ENCODE measurements around the gene AXIN1.
"Not testable (repeated sequence)": the region's sequence is repeated elsewhere in the genome, so short reads cannot be mapped to it uniquely, and the experiment has no call there.

AXIN1 gene

GRCh38 chr16:260326-260725 is 92.2 kb downstream of the AXIN1 start:
- TF ChIP-seq CTCF (IDR thresholded peaks at IDR 0.05; ENCODE audit: low read depth, low read length, missing control alignments): no peak
- H3K4me3 ChIP-seq (ENCODE audit: low read depth, low read length): no peak overlapping the region
- DNase-seq (ENCODE audit: low read depth): no peak
- in situ Hi-C loops (cut with HindIII; ENCODE audit: low sequenced_read_pairs): no loop called here

DNA sequence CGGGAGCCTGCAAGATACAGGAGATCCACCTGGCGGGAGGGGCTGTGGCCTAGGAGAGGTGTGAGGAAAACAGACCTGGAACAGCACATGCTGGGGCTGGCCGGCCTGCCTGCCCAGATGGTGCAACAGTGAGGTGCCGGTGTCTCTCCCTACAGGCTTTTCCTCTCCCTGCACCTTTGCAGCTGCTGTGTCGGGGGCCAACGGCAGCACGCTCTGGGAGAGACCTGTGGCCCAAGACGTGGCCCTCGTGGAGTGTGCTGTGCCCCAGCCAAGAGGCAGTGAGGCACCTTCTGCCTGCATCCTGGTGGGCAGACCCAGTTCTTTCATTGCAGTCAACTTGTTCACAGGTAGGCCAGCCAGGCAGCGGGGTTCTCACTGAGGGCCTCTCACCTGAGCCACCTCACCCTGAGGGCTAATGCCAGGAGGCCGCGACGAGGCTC is 92.7 kb downstream of the AXIN1 start:
- TF ChIP-seq CTCF (IDR thresholded peaks at IDR 0.05; ENCODE audit: low read depth, low read length, missing control alignments): no peak
- in situ Hi-C loops (cut with HindIII; ENCODE audit: low sequenced_read_pairs): no loop called here
- no peak for DNase-seq (ENCODE audit: low read depth)
- H3K4me3 ChIP-seq (ENCODE audit: low read depth, low read length): no peak overlapping the region

DNA sequence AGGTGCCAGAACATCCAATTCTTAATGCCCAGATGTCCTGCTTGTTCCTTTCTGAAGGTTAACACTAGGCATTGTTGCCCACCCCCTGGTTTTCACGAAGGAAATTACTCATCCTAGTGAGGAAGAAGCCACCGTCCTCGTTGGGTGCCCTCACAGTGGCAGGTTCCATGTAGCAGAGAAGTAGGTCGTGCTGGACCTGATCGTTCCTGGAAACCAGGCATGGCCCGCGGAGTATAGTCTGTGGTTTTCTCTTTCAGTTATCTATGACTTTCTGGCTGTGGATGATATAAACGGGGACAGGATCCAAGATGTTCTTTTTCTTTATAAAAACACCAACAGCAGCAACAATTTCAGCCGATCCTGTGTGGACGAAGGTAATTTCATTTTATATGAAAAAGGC is 93.3 kb downstream of the AXIN1 start:
- no peak for DNase-seq (ENCODE audit: low read depth)
- in situ Hi-C loops (cut with HindIII; ENCODE audit: low sequenced_read_pairs): no loop called here
- no peak for TF ChIP-seq CTCF (IDR thresholded peaks at IDR 0.05; ENCODE audit: low read depth, low read length, missing control alignments)
- H3K4me3 ChIP-seq (ENCODE audit: low read depth, low read length): no peak overlapping the region

DNA sequence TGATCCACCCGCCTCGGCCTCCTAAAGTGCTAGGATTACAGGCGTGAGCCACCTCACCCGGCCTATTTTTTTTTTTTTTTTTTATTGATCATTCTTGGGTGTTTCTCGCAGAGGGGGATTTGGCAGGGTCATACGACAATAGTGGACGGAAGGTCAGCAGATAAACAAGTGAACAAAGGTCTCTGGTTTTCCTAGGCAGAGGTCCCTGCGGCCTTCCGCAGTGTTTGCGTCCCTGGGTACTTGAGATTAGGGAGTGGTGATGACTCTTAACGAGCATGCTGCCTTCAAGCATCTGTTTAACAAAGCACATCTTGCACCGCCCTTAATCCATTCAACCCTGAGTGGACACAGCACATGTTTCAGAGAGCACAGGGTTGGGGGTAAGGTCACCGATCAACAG is 94.4 kb downstream of the AXIN1 start:
- H3K4me3 ChIP-seq (ENCODE audit: low read depth, low read length); DNase-seq (ENCODE audit: low read depth); in situ Hi-C loops (cut with HindIII; ENCODE audit: low sequenced_read_pairs): not testable (repeated sequence)

DNA sequence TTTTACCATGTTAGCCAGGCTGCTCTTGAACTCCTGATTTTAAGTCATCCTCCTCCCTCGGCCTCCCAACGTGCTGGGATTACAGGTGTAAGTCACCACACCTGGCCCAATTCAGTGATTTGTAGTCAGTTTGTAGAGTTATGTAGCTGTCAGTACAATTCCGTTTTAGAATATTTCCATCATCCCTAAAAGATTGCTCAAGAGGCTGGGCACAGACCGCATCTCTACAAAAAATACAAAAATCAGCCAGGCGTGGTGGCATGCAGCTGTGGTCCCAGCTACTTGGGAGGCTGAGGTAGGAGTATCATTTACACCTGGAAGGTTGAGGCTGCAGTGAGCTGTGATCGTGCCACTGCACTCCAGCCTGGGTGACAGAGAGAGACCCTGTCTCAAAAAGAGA is 97.3 kb downstream of the AXIN1 start:
- H3K4me3 ChIP-seq (ENCODE audit: low read depth, low read length): no peak overlapping the region
- no peak for TF ChIP-seq CTCF (IDR thresholded peaks at IDR 0.05; ENCODE audit: low read depth, low read length, missing control alignments)
- in situ Hi-C loops (cut with HindIII; ENCODE audit: low sequenced_read_pairs): no loop called here
- no peak for DNase-seq (ENCODE audit: low read depth)

- in situ Hi-C loops (cut with HindIII; ENCODE audit: low sequenced_read_pairs): no loop called here
- no peak overlapping the region for H3K4me3 ChIP-seq (ENCODE audit: low read depth, low read length)
- TF ChIP-seq CTCF (IDR thresholded peaks at IDR 0.05; ENCODE audit: low read depth, low read length, missing control alignments): no peak
- DNase-seq (ENCODE audit: low read depth): no peak
Observed at GRCh38 chr16:254461-254860, 98.1 kb downstream of the AXIN1 start.

DNA sequence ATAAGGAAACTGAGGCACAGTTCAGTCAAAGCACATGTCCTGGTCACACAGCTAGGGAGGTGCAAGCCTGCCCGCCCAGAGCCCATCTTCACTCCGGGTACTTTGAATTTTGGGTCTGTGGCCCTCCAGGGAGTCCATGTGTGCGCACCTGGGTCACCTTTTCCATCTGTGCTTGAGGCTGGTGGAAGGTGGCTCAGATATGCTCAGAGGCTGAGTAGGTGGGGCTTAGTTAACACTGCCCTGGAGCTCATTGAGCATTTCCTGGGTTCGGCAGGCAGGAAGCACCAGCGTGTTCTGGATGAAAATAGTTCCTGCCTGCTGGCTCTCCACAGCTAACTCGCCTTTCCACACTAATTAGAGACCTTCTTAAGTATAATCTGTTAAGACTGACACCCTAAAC is 98.7 kb downstream of the AXIN1 start:
- DNase-seq (ENCODE audit: low read depth): no peak
- TF ChIP-seq CTCF (IDR thresholded peaks at IDR 0.05; ENCODE audit: low read depth, low read length, missing control alignments): no peak
- in situ Hi-C loops (cut with HindIII; ENCODE audit: low sequenced_read_pairs): no loop called here
- H3K4me3 ChIP-seq (ENCODE audit: low read depth, low read length): no peak overlapping the region

Data from astrocyte of the cerebellum (primary cell).